Duodenal mucosa (tissue), 2 donors: ENCODE data around the gene NOL6.

Experiments used
- H3K27ac ChIP-seq: one replicate; pipeline ENCODE4 v1.7.0; 2013; ENCODE audit warnings: low read depth, low read length
- H3K27me3 ChIP-seq, 2 donors: one replicate each; pipeline ENCODE4 v1.7.0; 2013; ENCODE audit warnings: low read length in 2 of 2, control low read depth in 1 of 2; ENCODE audit not compliant: insufficient read depth in 2 of 2, control insufficient read depth in 1 of 2
- H3K36me3 ChIP-seq, 2 donors: one replicate each; pipeline ENCODE4 v1.7.0; 2013; ENCODE audit warnings: low read length in 2 of 2, control low read depth in 1 of 2; ENCODE audit not compliant: insufficient read depth in 2 of 2, control insufficient read depth in 1 of 2
- H3K4me1 ChIP-seq, 2 donors: one replicate each; pipeline ENCODE4 v1.7.0; 2013; ENCODE audit warnings: low read length in 2 of 2, control low read depth in 1 of 2; ENCODE audit not compliant: insufficient read depth in 2 of 2, control insufficient read depth in 1 of 2
- H3K4me3 ChIP-seq, 2 donors: one replicate each; pipeline ENCODE4 v1.7.0; 2013; ENCODE audit warnings: low read length in 2 of 2, low read depth in 1 of 2
- H3K9ac ChIP-seq, 2 donors: one replicate each; pipeline ENCODE4 v1.7.0; 2013; ENCODE audit warnings: low read length in 2 of 2, low read depth in 1 of 2
- H3K9me3 ChIP-seq, 2 donors: one replicate each; pipeline ENCODE4 v1.7.0; 2013; ENCODE audit warnings: low read length in 2 of 2, control low read depth in 1 of 2; ENCODE audit not compliant: control insufficient read depth in 1 of 2

NOL6 gene

GRCh38 chr9:33472881-33473615 lies 676 bp downstream of the NOL6 start:
- peak overlapping the region; percentile 65 to 73 for H3K9ac ChIP-seq
- no peaks in the 10 kb centered on the region for H3K27me3 ChIP-seq
- peaks cover 19 to 22% of the 10 kb centered on the region in 2 donors for H3K4me1 ChIP-seq
- no peaks in the 10 kb centered on the region for H3K9me3 ChIP-seq
- peak overlapping the region; percentile 87 to 98 for H3K4me3 ChIP-seq
- no peak overlapping the region for H3K27ac ChIP-seq
- H3K36me3 ChIP-seq = peaks cover 27 to 37% of the 10 kb centered on the region in 2 donors

- H3K27ac ChIP-seq = no peak overlapping the region
- peak overlapping the region; percentile 87 to 98 for H3K4me3 ChIP-seq
- no peak overlapping the region for H3K9ac ChIP-seq
- no peaks in the 10 kb centered on the region for H3K27me3 ChIP-seq
- peaks cover 33 to 44% of the 10 kb centered on the region in 2 donors for H3K36me3 ChIP-seq
- peaks cover 19 to 22% of the 10 kb centered on the region in 2 donors for H3K4me1 ChIP-seq
- H3K9me3 ChIP-seq = no peaks in the 10 kb centered on the region
Measured at GRCh38 chr9:33472171-33472880, 1.4 kb downstream of the NOL6 start.

- H3K36me3 ChIP-seq = peaks cover 40 to 54% of the 10 kb centered on the region in 2 donors
- no peak overlapping the region for H3K9ac ChIP-seq
Measured at GRCh38 chr9:33471361-33471760, 2.4 kb downstream of the NOL6 start.

GRCh38 chr9:33469891-33470290 lies 3.8 kb downstream of the NOL6 start:
- Histone ChIP-seq H3K9me3 (no peaks in the 10 kb centered on the region), H3K36me3 (peaks cover 54 to 68% of the 10 kb centered on the region in 2 donors), H3K27me3 (no peaks in the 10 kb centered on the region)

More at GRCh38 chr9:33471361-33471760, 2.4 kb downstream of the NOL6 start:
- H3K4me3 ChIP-seq = no peak overlapping the region
- H3K27me3 ChIP-seq = no peaks in the 10 kb centered on the region
- H3K9me3 ChIP-seq = no peaks in the 10 kb centered on the region
- no peak overlapping the region for H3K27ac ChIP-seq
- peaks cover 19 to 22% of the 10 kb centered on the region in 2 donors for H3K4me1 ChIP-seq

GRCh38 chr9:33468797-33469621 lies 4.7 kb downstream of the NOL6 start:
- Histone ChIP-seq H3K9me3 (no peaks in the 10 kb centered on the region), H3K9ac (no peak overlapping the region), H3K4me3 (no peak overlapping the region), H3K36me3 (peaks cover 63 to 77% of the 10 kb centered on the region in 2 donors), H3K27ac (no peak overlapping the region), H3K27me3 (no peaks in the 10 kb centered on the region), H3K4me1 (peaks cover 18 to 19% of the 10 kb centered on the region in 2 donors)

More at GRCh38 chr9:33469891-33470290, 3.8 kb downstream of the NOL6 start:
- peaks cover 19 to 22% of the 10 kb centered on the region in 2 donors for H3K4me1 ChIP-seq
- H3K4me3 ChIP-seq = no peak overlapping the region
- no peak overlapping the region for H3K9ac ChIP-seq
- no peak overlapping the region for H3K27ac ChIP-seq

GRCh38 chr9:33468215-33468730 lies 5.5 kb downstream of the NOL6 start:
- no peak overlapping the region for H3K4me3 ChIP-seq
- no peak overlapping the region for H3K27ac ChIP-seq
- no peak overlapping the region for H3K9ac ChIP-seq
- H3K9me3 ChIP-seq = no peaks in the 10 kb centered on the region
- peaks cover 16 to 17% of the 10 kb centered on the region in 2 donors for H3K4me1 ChIP-seq
- no peaks in the 10 kb centered on the region for H3K27me3 ChIP-seq
- H3K36me3 ChIP-seq = peaks cover 70 to 84% of the 10 kb centered on the region in 2 donors

GRCh38 chr9:33467526-33467925 lies 6.2 kb downstream of the NOL6 start:
- peaks cover 9 to 10% of the 10 kb centered on the region in 2 donors for H3K4me1 ChIP-seq
- H3K27me3 ChIP-seq = no peaks in the 10 kb centered on the region
- H3K4me3 ChIP-seq = no peak overlapping the region
- no peaks in the 10 kb centered on the region for H3K9me3 ChIP-seq
- peaks cover 77 to 92% of the 10 kb centered on the region in 2 donors for H3K36me3 ChIP-seq
- H3K9ac ChIP-seq = no peak overlapping the region
- H3K27ac ChIP-seq = no peak overlapping the region

GRCh38 chr9:33466565-33467495 lies 6.9 kb downstream of the NOL6 start:
- H3K36me3 ChIP-seq = peaks cover 78 to 92% of the 10 kb centered on the region in 2 donors
- H3K9ac ChIP-seq = no peak overlapping the region
- H3K4me3 ChIP-seq = no peak overlapping the region
- no peaks in the 10 kb centered on the region for H3K27me3 ChIP-seq
- no peak overlapping the region for H3K27ac ChIP-seq
- peaks cover 3 to 4% of the 10 kb centered on the region in 2 donors for H3K4me1 ChIP-seq
- H3K9me3 ChIP-seq = no peaks in the 10 kb centered on the region
